ENCODE data around the gene AK3. TPM values are rescaled to one million over a fixed set of nuclear protein-coding genes. Genes with fewer than 3 reads are reported as not detected.
"Not testable (repeated sequence)": the region's sequence is repeated elsewhere in the genome, so short reads cannot be mapped to it uniquely, and the experiment has no call there.

AK3 gene
- total RNA-seq, 3 donors from 2014 or later, result 80.3 to 123 (median 84.6) TPM

DNA sequence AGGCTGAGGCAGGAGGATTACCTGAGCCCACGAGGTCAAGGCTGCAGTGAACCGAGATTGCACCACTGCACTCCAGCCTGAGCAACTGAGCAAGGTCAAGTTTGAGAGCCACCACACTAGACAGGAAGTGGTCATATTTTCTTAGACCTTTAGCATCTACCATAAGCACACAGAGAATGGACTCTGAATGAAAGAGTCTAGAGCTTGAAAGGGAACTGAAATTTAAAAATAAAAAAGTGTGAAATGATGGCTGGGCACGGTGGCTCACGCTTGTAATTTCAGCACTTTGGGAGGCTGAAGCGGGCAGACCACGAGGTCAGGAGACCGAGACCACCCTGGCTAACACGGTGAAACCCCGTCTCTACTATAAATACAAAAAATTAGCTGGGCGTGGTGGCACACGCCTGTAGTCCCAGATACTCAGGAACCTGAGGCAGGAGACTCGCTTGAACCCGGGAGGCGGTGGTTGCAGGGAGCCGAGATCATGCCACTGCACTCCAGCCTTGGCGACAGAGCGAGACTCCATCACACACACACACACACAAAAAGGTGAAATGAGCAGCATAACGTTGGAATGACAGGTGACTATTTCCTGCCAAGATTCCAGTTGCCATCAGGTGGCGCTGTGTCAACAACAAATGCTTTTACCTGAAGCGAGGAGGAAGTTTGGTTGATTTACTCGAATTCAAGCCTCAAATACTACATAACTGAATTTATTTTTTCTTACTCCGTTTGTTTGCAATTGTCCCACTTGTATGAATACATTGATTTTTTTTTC is 21.3 kb upstream of the AK3 start:
- H3K27me3 ChIP-seq, result no peaks in the 10 kb centered on the region
- DNase-seq (ENCODE audit: low spot score in 2 of 2), result peak; percentile 42 to 76
- no peaks in the 10 kb centered on the region for H3K36me3 ChIP-seq
- H3K9me3 ChIP-seq, result no peaks in the 10 kb centered on the region
- H3K27ac ChIP-seq, result peak overlapping the region in 1 of 2 donors; percentile 66
- peaks cover 0 to 2% of the 10 kb centered on the region in 2 donors for H3K4me1 ChIP-seq
- intact Hi-C loops (cut with DNase I; ENCODE audit: low total_unique reads), result loop anchor here (10.0 kb wide), 1 partner anchor 223 kb away; the partner anchor contains the start of gene JAK2
- TF ChIP-seq POLR2A (IDR thresholded peaks at IDR 0.05), result no peak
- TF ChIP-seq, protein P1, sequence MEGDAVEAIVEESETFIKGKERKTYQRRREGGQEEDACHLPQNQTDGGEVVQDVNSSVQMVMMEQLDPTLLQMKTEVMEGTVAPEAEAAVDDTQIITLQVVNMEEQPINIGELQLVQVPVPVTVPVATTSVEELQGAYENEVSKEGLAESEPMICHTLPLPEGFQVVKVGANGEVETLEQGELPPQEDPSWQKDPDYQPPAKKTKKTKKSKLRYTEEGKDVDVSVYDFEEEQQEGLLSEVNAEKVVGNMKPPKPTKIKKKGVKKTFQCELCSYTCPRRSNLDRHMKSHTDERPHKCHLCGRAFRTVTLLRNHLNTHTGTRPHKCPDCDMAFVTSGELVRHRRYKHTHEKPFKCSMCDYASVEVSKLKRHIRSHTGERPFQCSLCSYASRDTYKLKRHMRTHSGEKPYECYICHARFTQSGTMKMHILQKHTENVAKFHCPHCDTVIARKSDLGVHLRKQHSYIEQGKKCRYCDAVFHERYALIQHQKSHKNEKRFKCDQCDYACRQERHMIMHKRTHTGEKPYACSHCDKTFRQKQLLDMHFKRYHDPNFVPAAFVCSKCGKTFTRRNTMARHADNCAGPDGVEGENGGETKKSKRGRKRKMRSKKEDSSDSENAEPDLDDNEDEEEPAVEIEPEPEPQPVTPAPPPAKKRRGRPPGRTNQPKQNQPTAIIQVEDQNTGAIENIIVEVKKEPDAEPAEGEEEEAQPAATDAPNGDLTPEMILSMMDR (IDR thresholded peaks at IDR 0.05), result peak; percentile 79 to 83 (median 81)
- peak in 1 of 3 donors; percentile 15 for TF ChIP-seq POLR2AphosphoS5 (IDR thresholded peaks at IDR 0.05)
- peak overlapping the region in 2 of 3 donors; percentile 7 to 45 for H3K4me3 ChIP-seq

GRCh38 chr9:4760122-4760521 is 19.1 kb upstream of the AK3 start:
- TF ChIP-seq POLR2A (IDR thresholded peaks at IDR 0.05), result no peak
- TF ChIP-seq, protein P1 (IDR thresholded peaks at IDR 0.05), result no peak
- no peak for TF ChIP-seq POLR2AphosphoS5 (IDR thresholded peaks at IDR 0.05)
- intact Hi-C loops (cut with DNase I; ENCODE audit: low total_unique reads), result loop anchor here (10.0 kb wide), 1 partner anchor 225 kb away; the partner anchor contains the start of gene JAK2
- Histone ChIP-seq H3K4me1 (peaks cover 0 to 2% of the 10 kb centered on the region in 2 donors), H3K27me3 (no peaks in the 10 kb centered on the region), H3K4me3 (no peak overlapping the region), H3K27ac (no peak overlapping the region), H3K9me3 (no peaks in the 10 kb centered on the region), H3K36me3 (no peaks in the 10 kb centered on the region)
- no peak for DNase-seq (ENCODE audit: low spot score in 2 of 2)

- no peak for DNase-seq (ENCODE audit: low spot score in 2 of 2)
- no peak for TF ChIP-seq POLR2AphosphoS5 (IDR thresholded peaks at IDR 0.05)
- TF ChIP-seq POLR2A (IDR thresholded peaks at IDR 0.05), result no peak
- TF ChIP-seq, protein P1 (IDR thresholded peaks at IDR 0.05), result no peak
- no peaks in the 10 kb centered on the region for H3K27me3 ChIP-seq
- no peak overlapping the region for H3K27ac ChIP-seq
- H3K4me3 ChIP-seq, result no peak overlapping the region
- H3K9me3 ChIP-seq, result no peaks in the 10 kb centered on the region
- H3K36me3 ChIP-seq, result no peaks in the 10 kb centered on the region
- H3K4me1 ChIP-seq, result no peaks in the 10 kb centered on the region
- intact Hi-C loops (cut with DNase I; ENCODE audit: low total_unique reads), result no loop called here
These were observed 15.4 kb upstream of the AK3 start for GRCh38 chr9:4756420-4756819.

GRCh38 chr9:4755026-4755609 is 14.1 kb upstream of the AK3 start:
- intact Hi-C loops (cut with DNase I; ENCODE audit: low total_unique reads), result no loop called here
- H3K27me3 ChIP-seq, result no peaks in the 10 kb centered on the region
- H3K9me3 ChIP-seq, result no peaks in the 10 kb centered on the region
- H3K27ac ChIP-seq, result no peak overlapping the region
- no peaks in the 10 kb centered on the region for H3K36me3 ChIP-seq
- no peak for DNase-seq (ENCODE audit: low spot score in 2 of 2)
- TF ChIP-seq, protein P1 (IDR thresholded peaks at IDR 0.05), result no peak
- TF ChIP-seq POLR2A (IDR thresholded peaks at IDR 0.05), result no peak
- TF ChIP-seq POLR2AphosphoS5 (IDR thresholded peaks at IDR 0.05), result no peak
- H3K4me1 ChIP-seq, result no peaks in the 10 kb centered on the region
- no peak overlapping the region for H3K4me3 ChIP-seq

GRCh38 chr9:4754530-4754929 is 13.5 kb upstream of the AK3 start:
- H3K4me1 ChIP-seq; H3K9me3 ChIP-seq; intact Hi-C loops (cut with DNase I; ENCODE audit: low total_unique reads); H3K4me3 ChIP-seq; H3K27ac ChIP-seq; H3K27me3 ChIP-seq; DNase-seq (ENCODE audit: low spot score in 2 of 2); H3K36me3 ChIP-seq: not testable (repeated sequence)

Measured in breast epithelium (tissue), 4 donors.